ENCODE results near the gene ADAMTS12.
A peak's percentile ranks its signal among the peaks of the same experiment; 100 is the strongest.

ADAMTS12 gene

GRCh38 chr5:33479311-33479710 lies 412.5 kb downstream of the ADAMTS12 start:
- peak; percentile 55 for DNase-seq (ENCODE audit: low read depth, low spot score)

- DNase-seq (ENCODE audit: low read depth, low spot score), result no peak
Measured at GRCh38 chr5:33477816-33478215, 414.0 kb downstream of the ADAMTS12 start.

GRCh38 chr5:33476992-33477391 lies 414.8 kb downstream of the ADAMTS12 start:
- DNase-seq (ENCODE audit: low read depth, low spot score), result no peak

GRCh38 chr5:33475706-33476105 lies 416.1 kb downstream of the ADAMTS12 start:
- DNase-seq (ENCODE audit: low read depth, low spot score), result no peak

- no peak for DNase-seq (ENCODE audit: low read depth, low spot score)
Measured at GRCh38 chr5:33474931-33475499, 416.8 kb downstream of the ADAMTS12 start.

GRCh38 chr5:33474004-33474403 lies 417.8 kb downstream of the ADAMTS12 start:
- no peak for DNase-seq (ENCODE audit: low read depth, low spot score)
